ENCODE measurements around the gene USP46.

- TF ChIP-seq CTCF (IDR thresholded peaks at IDR 0.05; ENCODE audit: poor library complexity): no peak
- no peak for TF ChIP-seq EZH2 (IDR thresholded peaks at IDR 0.05; ENCODE audit: borderline replicate concordance)
- TF ChIP-seq EZH2phosphoT487 (IDR thresholded peaks at IDR 0.05; ENCODE audit: low read depth, severe bottlenecking, unreplicated experiment): no peak
These were observed 103.8 kb downstream of the USP46 start for GRCh38 chr4:52555356-52555716.

Measured in hepatocyte (in vitro differentiated cells).